GM13976 (cell line): ENCODE measurements around the gene CD163L1.
A peak's percentile ranks its signal among the peaks of the same experiment; 100 is the strongest.
"Not testable (repeated sequence)": the region's sequence is repeated elsewhere in the genome, so short reads cannot be mapped to it uniquely, and the experiment has no call there.

Experiments used
- DNase-seq: peaks from one replicate; pipeline ENCODE4 v3.0.0; 2012; ENCODE audit warnings: low spot score
- CTCF ChIP-seq: IDR thresholded peaks from 2 replicates; pipeline ENCODE4 v1.5.1; 2012; ENCODE audit warnings: borderline replicate concordance, mild to moderate bottlenecking; ENCODE audit not compliant: insufficient read depth; ENCODE audit errors: extremely low read depth, missing control alignments, control extremely low read depth
- in situ Hi-C: fragments of 300-500 bp; cut with MboI; formaldehyde crosslinking; loops from one replicate; pipeline ENCODE4 v1.12.0; 2022; ENCODE audit warnings: low sequenced_read_pairs, mixed read lengths, inconsistent platforms; ENCODE audit not compliant: unreplicated experiment

CD163L1 gene

GRCh38 chr12:7441216-7441615 lies 2.7 kb downstream of the CD163L1 start:
- in situ Hi-C loops = no loop called here
- TF ChIP-seq CTCF = no peak
- no peak for DNase-seq

- in situ Hi-C loops = no loop called here
These were observed 4.1 kb downstream of the CD163L1 start for GRCh38 chr12:7439579-7440505.

GRCh38 chr12:7438291-7438995 lies 5.5 kb downstream of the CD163L1 start:
- DNase-seq, in situ Hi-C loops: not testable (repeated sequence)

More at GRCh38 chr12:7439579-7440505, 4.1 kb downstream of the CD163L1 start:
- DNase-seq = peak; percentile 17
- TF ChIP-seq CTCF = no peak

GRCh38 chr12:7437494-7437893 lies 6.5 kb downstream of the CD163L1 start:
- in situ Hi-C loops, DNase-seq: not testable (repeated sequence)

- no peak for DNase-seq
- no peak for TF ChIP-seq CTCF
- in situ Hi-C loops = no loop called here
These were observed 9.3 kb downstream of the CD163L1 start for GRCh38 chr12:7434670-7435069.

GRCh38 chr12:7433276-7433822 lies 10.6 kb downstream of the CD163L1 start:
- TF ChIP-seq CTCF = no peak
- DNase-seq = no peak
- in situ Hi-C loops = no loop called here

- in situ Hi-C loops = no loop called here
- no peak for TF ChIP-seq CTCF
- DNase-seq = no peak
These were observed 11.8 kb downstream of the CD163L1 start for GRCh38 chr12:7431993-7432685.
